Measurements from ENCODE around the gene GIPR.
"Not testable (repeated sequence)": the region's sequence is repeated elsewhere in the genome, so short reads cannot be mapped to it uniquely, and the experiment has no call there.

The GIPR gene

GRCh38 chr19:45712699-45713067, 44.7 kb downstream of the GIPR start:
- DNase-seq (ENCODE audit: low read depth, low spot score): no peak
- TF ChIP-seq POLR2AphosphoS5 (IDR thresholded peaks at IDR 0.05; ENCODE audit: borderline replicate concordance, low read depth, low read length) (no peak), FOXP2 (optimal IDR thresholded peaks at IDR 0.05; ENCODE audit: control extremely low read depth, extremely low read length, insufficient read depth) (no peak), EZH2 (IDR thresholded peaks at IDR 0.05) (no peak)
- Histone ChIP-seq H3K9ac (ENCODE audit: insufficient read length) (no peak overlapping the region), H3K9me3 (ENCODE audit: low read depth, low read length) (no peaks in the 10 kb centered on the region), H3K36me3 (ENCODE audit: insufficient read depth, low read length) (peaks cover 7% of the 10 kb centered on the region; the same call in 1 of the 2 replicates), H3K27ac (no peak overlapping the region), H3K4me3 (no peak overlapping the region)

GRCh38 chr19:45713141-45713540, 45.1 kb downstream of the GIPR start:
- Histone ChIP-seq H3K4me3 (no peak overlapping the region), H3K9me3 (ENCODE audit: low read depth, low read length) (no peaks in the 10 kb centered on the region), H3K27ac (no peak overlapping the region), H3K9ac (ENCODE audit: insufficient read length) (no peak overlapping the region), H3K36me3 (ENCODE audit: insufficient read depth, low read length) (peaks cover 9% of the 10 kb centered on the region; the same call in 1 of the 2 replicates)
- TF ChIP-seq EZH2 (IDR thresholded peaks at IDR 0.05): no peak
- TF ChIP-seq FOXP2 (optimal IDR thresholded peaks at IDR 0.05; ENCODE audit: control extremely low read depth, extremely low read length, insufficient read depth): no peak
- no peak for TF ChIP-seq POLR2AphosphoS5 (IDR thresholded peaks at IDR 0.05; ENCODE audit: borderline replicate concordance, low read depth, low read length)
- DNase-seq (ENCODE audit: low read depth, low spot score): no peak

GRCh38 chr19:45715139-45715538, 47.1 kb downstream of the GIPR start:
- no peak overlapping the region for H3K9ac ChIP-seq (ENCODE audit: insufficient read length)
- H3K36me3 ChIP-seq (ENCODE audit: insufficient read depth, low read length): peaks cover 20% of the 10 kb centered on the region; the same call in 1 of the 2 replicates
- TF ChIP-seq FOXP2 (optimal IDR thresholded peaks at IDR 0.05; ENCODE audit: control extremely low read depth, extremely low read length, insufficient read depth): no peak
- no peak for TF ChIP-seq EZH2 (IDR thresholded peaks at IDR 0.05)
- no peak for TF ChIP-seq POLR2AphosphoS5 (IDR thresholded peaks at IDR 0.05; ENCODE audit: borderline replicate concordance, low read depth, low read length)
- no peak overlapping the region for H3K4me3 ChIP-seq
- no peak for DNase-seq (ENCODE audit: low read depth, low spot score)
- H3K27ac ChIP-seq: peak overlapping the region; percentile 51
- no peaks in the 10 kb centered on the region for H3K9me3 ChIP-seq (ENCODE audit: low read depth, low read length)

- TF ChIP-seq FOXP2 (optimal IDR thresholded peaks at IDR 0.05; ENCODE audit: control extremely low read depth, extremely low read length, insufficient read depth) (no peak), EZH2 (IDR thresholded peaks at IDR 0.05) (no peak), POLR2AphosphoS5 (IDR thresholded peaks at IDR 0.05; ENCODE audit: borderline replicate concordance, low read depth, low read length) (no peak)
- Histone ChIP-seq H3K9ac (ENCODE audit: insufficient read length) (peak overlapping the region; percentile 99), H3K4me3 (peak overlapping the region; percentile 80), H3K9me3 (ENCODE audit: low read depth, low read length) (no peaks in the 10 kb centered on the region), H3K27ac (peak overlapping the region; percentile 95), H3K36me3 (ENCODE audit: insufficient read depth, low read length) (peaks cover 25% of the 10 kb centered on the region)
- DNase-seq (ENCODE audit: low read depth, low spot score): no peak
Observed at GRCh38 chr19:45716359-45717130, 48.5 kb downstream of the GIPR start.

- peak; percentile 78 for DNase-seq (ENCODE audit: low read depth, low spot score)
- peak overlapping the region; percentile 99 for H3K9ac ChIP-seq (ENCODE audit: insufficient read length)
- H3K9me3 ChIP-seq (ENCODE audit: low read depth, low read length): no peaks in the 10 kb centered on the region
- peak overlapping the region; percentile 80 for H3K4me3 ChIP-seq
- H3K36me3 ChIP-seq (ENCODE audit: insufficient read depth, low read length): peaks cover 27% of the 10 kb centered on the region
- peak; percentile 98 for TF ChIP-seq FOXP2 (optimal IDR thresholded peaks at IDR 0.05; ENCODE audit: control extremely low read depth, extremely low read length, insufficient read depth)
- TF ChIP-seq POLR2AphosphoS5 (IDR thresholded peaks at IDR 0.05; ENCODE audit: borderline replicate concordance, low read depth, low read length): peak; percentile 73
- no peak for TF ChIP-seq EZH2 (IDR thresholded peaks at IDR 0.05)
- peak overlapping the region; percentile 95 for H3K27ac ChIP-seq
Observed at GRCh38 chr19:45717131-45717982, 49.3 kb downstream of the GIPR start.

GRCh38 chr19:45717983-45718650, 50.1 kb downstream of the GIPR start:
- no peaks in the 10 kb centered on the region for H3K9me3 ChIP-seq (ENCODE audit: low read depth, low read length)

GRCh38 chr19:45720065-45720464, 52.0 kb downstream of the GIPR start:
- peaks cover 28% of the 10 kb centered on the region for H3K36me3 ChIP-seq (ENCODE audit: insufficient read depth, low read length)
- not testable (repeated sequence) for H3K27ac ChIP-seq; H3K9ac ChIP-seq (ENCODE audit: insufficient read length); DNase-seq (ENCODE audit: low read depth, low spot score); H3K9me3 ChIP-seq (ENCODE audit: low read depth, low read length); H3K4me3 ChIP-seq

More at GRCh38 chr19:45717983-45718650, 50.1 kb downstream of the GIPR start:
- H3K9ac ChIP-seq (ENCODE audit: insufficient read length): peak overlapping the region; percentile 73
- TF ChIP-seq POLR2AphosphoS5 (IDR thresholded peaks at IDR 0.05; ENCODE audit: borderline replicate concordance, low read depth, low read length): no peak
- TF ChIP-seq EZH2 (IDR thresholded peaks at IDR 0.05): no peak
- no peak for TF ChIP-seq FOXP2 (optimal IDR thresholded peaks at IDR 0.05; ENCODE audit: control extremely low read depth, extremely low read length, insufficient read depth)
- H3K27ac ChIP-seq: peak overlapping the region; percentile 90
- no peak for DNase-seq (ENCODE audit: low read depth, low spot score)
- peaks cover 23% of the 10 kb centered on the region for H3K36me3 ChIP-seq (ENCODE audit: insufficient read depth, low read length)
- peak overlapping the region; percentile 80 for H3K4me3 ChIP-seq

- DNase-seq (ENCODE audit: low read depth, low spot score); H3K9me3 ChIP-seq (ENCODE audit: low read depth, low read length); H3K9ac ChIP-seq (ENCODE audit: insufficient read length); H3K4me3 ChIP-seq; H3K27ac ChIP-seq; H3K36me3 ChIP-seq (ENCODE audit: insufficient read depth, low read length): not testable (repeated sequence)
Observed at GRCh38 chr19:45728683-45729082, 60.7 kb downstream of the GIPR start.

Data from SK-N-MC (cell line).